ENCODE data around the gene OR2Y1. TPM values are rescaled to one million over a fixed set of nuclear protein-coding genes. Genes with fewer than 3 reads are reported as not detected.

OR2Y1 gene
- total RNA-seq, 2 experiments from 2014 or later: not detected

Other genes with a start within 250 kb of the OR2Y1 start
- 10 to 100 TPM; 34.9 to 36.2 TPM for gene CNOT6, start 245.7 kb downstream of the OR2Y1 start, total RNA-seq
- not detected for gene SCGB3A1, start 148.6 kb downstream of the OR2Y1 start, total RNA-seq
- gene FLT4, start 90.5 kb downstream of the OR2Y1 start, total RNA-seq: under 1 TPM; 0.38 to 0.45 TPM
- 100 to 1,000 TPM; 184 to 185 TPM for gene MGAT1, start 62.7 kb upstream of the OR2Y1 start, total RNA-seq
- 10 to 100 TPM; 19.4 to 20.0 TPM for gene ZFP62, start 121.2 kb upstream of the OR2Y1 start, total RNA-seq
- gene BTNL8, start 159.1 kb upstream of the OR2Y1 start, total RNA-seq: not detected
- gene BTNL3, start 248.8 kb upstream of the OR2Y1 start, total RNA-seq: not detected

All from activated CD4-positive, alpha-beta memory T cell treated with anti-CD3 and anti-CD28 coated beads, Interleukin-2, amount 10 ng/mL, durations not matched to agents 7 days and 5 days (primary cell).